ENCODE measurements around the gene CAST.

DNA sequence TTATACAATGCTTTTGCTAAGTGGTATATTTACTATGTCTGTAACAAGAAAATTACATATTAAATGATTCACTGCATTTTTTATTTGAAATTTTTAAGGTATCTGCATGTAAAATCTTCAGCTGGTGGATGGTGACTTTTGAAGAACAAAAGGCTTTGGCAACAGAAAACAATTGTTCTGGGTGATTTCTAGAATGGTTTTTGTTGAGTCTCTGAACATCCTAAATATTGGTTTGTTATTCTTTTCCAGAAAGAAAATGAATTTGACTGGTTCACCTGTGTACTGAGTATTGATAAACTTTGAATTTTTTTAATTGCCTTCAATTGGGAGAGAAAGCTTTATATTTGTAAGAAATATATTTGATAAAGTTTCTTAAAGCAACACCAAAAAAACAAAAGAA lies 110.4 kb downstream of the CAST start:
- TF ChIP-seq, protein P1, sequence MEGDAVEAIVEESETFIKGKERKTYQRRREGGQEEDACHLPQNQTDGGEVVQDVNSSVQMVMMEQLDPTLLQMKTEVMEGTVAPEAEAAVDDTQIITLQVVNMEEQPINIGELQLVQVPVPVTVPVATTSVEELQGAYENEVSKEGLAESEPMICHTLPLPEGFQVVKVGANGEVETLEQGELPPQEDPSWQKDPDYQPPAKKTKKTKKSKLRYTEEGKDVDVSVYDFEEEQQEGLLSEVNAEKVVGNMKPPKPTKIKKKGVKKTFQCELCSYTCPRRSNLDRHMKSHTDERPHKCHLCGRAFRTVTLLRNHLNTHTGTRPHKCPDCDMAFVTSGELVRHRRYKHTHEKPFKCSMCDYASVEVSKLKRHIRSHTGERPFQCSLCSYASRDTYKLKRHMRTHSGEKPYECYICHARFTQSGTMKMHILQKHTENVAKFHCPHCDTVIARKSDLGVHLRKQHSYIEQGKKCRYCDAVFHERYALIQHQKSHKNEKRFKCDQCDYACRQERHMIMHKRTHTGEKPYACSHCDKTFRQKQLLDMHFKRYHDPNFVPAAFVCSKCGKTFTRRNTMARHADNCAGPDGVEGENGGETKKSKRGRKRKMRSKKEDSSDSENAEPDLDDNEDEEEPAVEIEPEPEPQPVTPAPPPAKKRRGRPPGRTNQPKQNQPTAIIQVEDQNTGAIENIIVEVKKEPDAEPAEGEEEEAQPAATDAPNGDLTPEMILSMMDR (IDR thresholded peaks at IDR 0.05): no peak
- TF ChIP-seq EP300 (IDR thresholded peaks at IDR 0.05): no peak

Measured in stomach (tissue), 4 donors.